IPS-20b (cell line): ENCODE data around the gene ALG1L2.
"Not testable (repeated sequence)": the region's sequence is repeated elsewhere in the genome, so short reads cannot be mapped to it uniquely, and the experiment has no call there.

Experiments used
- H3K27ac ChIP-seq: one replicate; pipeline ENCODE4 v1.5.1; 2013; ENCODE audit warnings: low read length
- H3K27me3 ChIP-seq: 2 replicates; pipeline ENCODE4 v1.6.1; 2013; ENCODE audit warnings: mild to moderate bottlenecking, low read length, inconsistent platforms; ENCODE audit not compliant: insufficient read depth
- H3K36me3 ChIP-seq: 2 replicates; pipeline ENCODE4 v1.6.1; 2013; ENCODE audit warnings: low read depth, mild to moderate bottlenecking, inconsistent platforms, low read length, moderate library complexity; ENCODE audit not compliant: insufficient read depth
- H3K4me1 ChIP-seq: 2 replicates; pipeline ENCODE4 v1.6.1; 2013; ENCODE audit warnings: mild to moderate bottlenecking, control low read depth, inconsistent platforms, low read length, moderate library complexity; ENCODE audit not compliant: insufficient read depth
- H3K4me3 ChIP-seq: 2 replicates; pipeline ENCODE4 v1.5.1; 2013; ENCODE audit warnings: mild to moderate bottlenecking, low read length, inconsistent platforms
- H3K9ac ChIP-seq: 2 replicates; pipeline ENCODE4 v1.6.1; 2013; ENCODE audit warnings: low read depth, mild to moderate bottlenecking, inconsistent platforms, low read length, moderate library complexity
- H3K9me3 ChIP-seq: 2 replicates; pipeline ENCODE4 v1.6.1; 2013; ENCODE audit warnings: mild to moderate bottlenecking, low read depth, low read length, inconsistent platforms; ENCODE audit not compliant: insufficient read depth

Gene ALG1L2

DNA sequence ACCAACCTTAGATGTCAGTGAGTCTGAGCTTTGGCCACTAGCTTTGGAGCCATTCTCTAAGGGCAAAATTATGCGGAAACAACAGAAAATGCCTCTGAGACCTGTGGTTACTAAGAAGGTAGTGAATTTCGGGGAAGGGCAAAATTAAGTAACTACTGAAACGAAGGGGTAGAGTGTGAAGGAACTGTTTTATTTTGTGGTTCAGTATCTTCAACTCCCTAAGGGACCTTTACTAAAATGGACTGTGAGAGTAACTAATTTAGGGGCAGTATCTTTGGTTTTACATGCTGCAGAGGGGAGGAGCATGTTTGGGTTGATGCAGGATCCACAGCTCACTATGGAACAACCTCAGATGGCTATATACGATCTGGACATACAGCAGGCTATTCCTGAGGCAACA lies 8.0 kb upstream of the ALG1L2 start:
- H3K9me3 ChIP-seq = no peaks in the 10 kb centered on the region
- H3K9ac ChIP-seq = no peak overlapping the region
- H3K4me3 ChIP-seq = no peak overlapping the region
- no peaks in the 10 kb centered on the region for H3K27me3 ChIP-seq
- H3K36me3 ChIP-seq = no peaks in the 10 kb centered on the region
- H3K4me1 ChIP-seq = no peaks in the 10 kb centered on the region
- H3K27ac ChIP-seq = no peak overlapping the region

DNA sequence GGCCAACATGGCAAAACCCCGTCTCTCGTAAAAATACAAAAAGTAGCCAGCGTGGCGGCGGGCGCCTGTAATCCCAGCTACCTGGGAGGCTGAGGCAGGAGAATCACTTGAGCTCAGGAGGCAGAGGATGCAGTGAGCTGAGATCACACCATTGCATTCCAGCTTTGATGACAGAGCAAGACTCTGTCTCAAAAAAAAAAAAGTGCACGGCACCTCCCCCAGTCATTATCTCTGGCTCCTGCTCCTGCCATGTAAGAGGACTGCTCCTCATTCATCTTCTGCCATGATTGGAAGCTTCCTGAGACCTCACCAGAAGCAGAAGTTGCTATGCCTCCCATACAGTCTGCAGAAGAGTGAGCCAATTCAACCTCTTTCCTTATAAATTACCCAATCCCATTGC lies 4.0 kb upstream of the ALG1L2 start:
- H3K9me3 ChIP-seq = no peaks in the 10 kb centered on the region
- no peak overlapping the region for H3K4me3 ChIP-seq
- no peaks in the 10 kb centered on the region for H3K36me3 ChIP-seq
- H3K9ac ChIP-seq = no peak overlapping the region
- no peaks in the 10 kb centered on the region for H3K27me3 ChIP-seq
- no peaks in the 10 kb centered on the region for H3K4me1 ChIP-seq
- H3K27ac ChIP-seq = no peak overlapping the region

DNA sequence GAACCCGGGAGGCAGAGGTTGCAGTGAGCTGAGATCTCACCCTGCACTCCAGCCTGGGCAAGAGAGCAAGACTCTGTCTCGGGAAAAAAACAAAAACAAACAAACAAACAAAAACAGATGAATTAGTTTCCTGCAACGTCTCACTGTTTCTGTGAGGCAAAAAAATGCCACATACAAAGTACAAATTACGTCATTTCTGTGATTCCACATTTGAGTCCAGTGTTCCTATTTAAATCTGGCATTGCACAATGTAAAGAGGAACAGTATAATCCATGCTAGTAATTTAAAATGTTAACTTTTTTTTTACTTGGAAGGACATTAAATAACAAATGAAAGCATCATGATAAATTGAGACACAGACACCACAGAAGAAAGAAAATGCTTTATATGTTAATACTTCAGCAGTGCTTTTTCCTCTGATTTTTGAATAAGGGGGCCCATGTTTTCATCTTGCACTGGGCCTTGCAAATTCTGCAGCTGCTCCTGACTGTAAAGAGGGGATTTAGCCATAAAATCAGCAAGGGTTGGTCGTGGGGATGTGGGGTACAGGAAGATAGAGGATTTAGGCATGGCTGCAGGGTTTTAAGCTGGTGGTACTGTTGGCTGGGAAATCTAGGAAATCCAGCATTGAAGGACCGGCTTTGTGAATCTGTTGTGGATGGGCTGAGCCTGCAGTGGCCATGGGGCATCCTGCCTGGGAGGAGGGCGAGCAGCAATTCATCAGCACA lies 1.9 kb downstream of the ALG1L2 start:
- not testable (repeated sequence) for H3K36me3 ChIP-seq, H3K27me3 ChIP-seq, H3K4me1 ChIP-seq, H3K9me3 ChIP-seq, H3K4me3 ChIP-seq, H3K27ac ChIP-seq, H3K9ac ChIP-seq

DNA sequence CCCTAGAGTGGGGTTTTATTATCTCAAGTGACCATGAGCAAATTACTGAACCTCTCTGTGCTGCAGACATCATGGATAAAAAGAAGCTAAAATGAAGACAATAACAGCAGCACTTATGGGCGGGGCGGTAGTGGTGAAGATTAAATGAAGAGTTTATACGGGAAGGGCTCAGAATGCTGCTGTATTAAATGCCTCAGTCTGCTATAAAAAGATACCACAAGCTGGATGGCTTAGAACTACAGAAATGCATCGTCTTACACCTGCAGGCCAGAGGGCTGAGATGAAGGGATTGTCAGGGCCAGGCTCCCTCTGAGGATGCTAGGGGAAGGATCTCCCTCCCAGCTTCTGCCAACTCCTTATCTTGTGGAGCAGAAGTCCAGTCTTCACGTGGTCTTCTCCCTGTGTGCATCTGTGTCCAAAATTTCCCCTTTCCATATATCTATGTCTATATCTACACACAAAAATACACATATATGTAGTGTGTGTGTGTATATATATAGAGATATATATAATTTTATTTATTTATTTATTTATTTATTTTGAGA lies 2.9 kb downstream of the ALG1L2 start:
- Histone ChIP-seq H3K27ac (no peak overlapping the region), H3K9ac (no peak overlapping the region), H3K4me1 (no peaks in the 10 kb centered on the region), H3K27me3 (no peaks in the 10 kb centered on the region), H3K36me3 (no peaks in the 10 kb centered on the region), H3K4me3 (no peak overlapping the region), H3K9me3 (no peaks in the 10 kb centered on the region)

DNA sequence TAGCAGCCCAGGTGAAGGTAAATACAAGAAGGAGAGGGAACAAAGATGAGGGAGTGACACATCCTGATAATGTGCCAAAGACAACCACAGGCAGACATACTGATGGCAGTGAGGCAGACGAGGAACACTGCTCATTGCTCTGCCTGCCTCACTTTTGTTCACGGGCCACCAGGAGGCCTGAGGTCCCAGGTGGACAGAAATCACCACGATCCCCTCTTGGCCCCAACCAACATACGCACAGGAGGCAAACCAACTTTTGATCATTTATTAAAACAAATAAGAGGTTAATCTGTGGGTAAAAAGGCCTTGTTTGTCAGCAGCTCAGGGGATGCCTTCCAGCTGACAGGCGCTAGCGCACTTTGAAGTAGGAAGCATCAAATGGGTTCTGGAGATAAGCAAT lies 4.2 kb downstream of the ALG1L2 start:
- no peak overlapping the region for H3K9ac ChIP-seq
- H3K4me3 ChIP-seq = no peak overlapping the region
- H3K9me3 ChIP-seq = no peaks in the 10 kb centered on the region
- H3K27me3 ChIP-seq = no peaks in the 10 kb centered on the region
- no peaks in the 10 kb centered on the region for H3K4me1 ChIP-seq
- no peak overlapping the region for H3K27ac ChIP-seq
- H3K36me3 ChIP-seq = no peaks in the 10 kb centered on the region

DNA sequence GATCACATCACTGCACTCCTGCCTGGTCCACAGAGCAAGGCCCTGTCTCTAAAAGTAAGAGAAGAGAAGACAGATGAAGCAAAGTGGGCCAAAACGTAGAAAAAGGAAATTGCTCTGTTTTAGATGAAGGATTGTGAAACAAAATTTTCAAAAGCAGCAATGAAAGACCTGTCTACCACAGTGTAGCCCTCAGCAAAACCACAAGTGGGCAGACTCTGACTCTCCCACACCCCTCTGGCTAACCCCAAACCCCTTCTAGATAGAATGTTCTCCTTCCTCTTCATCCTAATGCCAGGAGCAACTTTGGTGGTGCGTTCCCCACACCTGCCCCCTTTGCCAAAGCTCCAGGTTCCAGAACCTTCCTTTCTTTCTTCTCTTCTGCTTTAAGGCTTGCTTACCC lies 5.0 kb downstream of the ALG1L2 start:
- not testable (repeated sequence) for H3K36me3 ChIP-seq, H3K9ac ChIP-seq, H3K4me3 ChIP-seq, H3K9me3 ChIP-seq, H3K27ac ChIP-seq, H3K4me1 ChIP-seq, H3K27me3 ChIP-seq

DNA sequence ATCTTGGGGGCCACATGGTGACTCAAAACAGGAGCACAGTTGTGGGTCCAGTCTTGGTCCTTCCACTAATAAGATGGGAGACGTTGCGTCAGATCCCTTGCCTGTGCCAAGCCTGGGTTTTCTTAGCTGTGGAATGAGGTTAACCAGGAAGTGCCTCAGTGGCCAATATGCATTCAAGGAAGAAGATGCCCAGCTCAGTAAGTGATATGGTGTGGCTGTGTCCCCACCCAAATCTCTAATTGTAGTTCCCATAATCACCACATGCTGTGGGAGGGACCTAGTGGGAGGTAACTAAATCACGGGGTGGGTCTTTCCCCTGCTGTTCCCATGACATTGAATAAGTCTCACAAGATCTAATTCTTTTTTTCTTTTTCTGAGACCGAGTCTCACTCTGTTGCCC lies 6.4 kb downstream of the ALG1L2 start:
- Histone ChIP-seq H3K27me3 (no peaks in the 10 kb centered on the region), H3K4me3 (no peak overlapping the region), H3K9me3 (no peaks in the 10 kb centered on the region), H3K4me1 (no peaks in the 10 kb centered on the region), H3K9ac (no peak overlapping the region), H3K27ac (no peak overlapping the region), H3K36me3 (no peaks in the 10 kb centered on the region)

DNA sequence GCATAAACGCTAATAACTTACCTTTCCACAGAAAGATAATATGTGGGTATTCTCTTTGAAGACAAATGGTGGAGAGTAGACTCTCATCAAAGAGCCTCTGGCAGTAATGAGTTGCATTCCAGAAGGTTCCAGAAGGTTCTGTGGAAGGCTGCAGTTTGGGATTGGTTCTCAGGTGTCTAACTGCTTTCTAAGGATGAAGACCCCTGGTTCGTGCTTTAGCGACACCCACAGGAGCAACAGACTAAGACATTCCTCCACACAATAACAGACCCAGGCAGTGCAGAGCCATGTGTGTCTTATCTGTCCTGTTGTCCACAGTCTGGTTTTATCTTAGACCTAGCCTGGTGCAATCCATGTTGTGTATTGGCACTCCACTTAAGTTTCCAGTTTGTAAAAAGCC lies 9.1 kb downstream of the ALG1L2 start:
- not testable (repeated sequence) for H3K36me3 ChIP-seq, H3K27ac ChIP-seq, H3K4me1 ChIP-seq, H3K27me3 ChIP-seq, H3K4me3 ChIP-seq, H3K9ac ChIP-seq, H3K9me3 ChIP-seq

DNA sequence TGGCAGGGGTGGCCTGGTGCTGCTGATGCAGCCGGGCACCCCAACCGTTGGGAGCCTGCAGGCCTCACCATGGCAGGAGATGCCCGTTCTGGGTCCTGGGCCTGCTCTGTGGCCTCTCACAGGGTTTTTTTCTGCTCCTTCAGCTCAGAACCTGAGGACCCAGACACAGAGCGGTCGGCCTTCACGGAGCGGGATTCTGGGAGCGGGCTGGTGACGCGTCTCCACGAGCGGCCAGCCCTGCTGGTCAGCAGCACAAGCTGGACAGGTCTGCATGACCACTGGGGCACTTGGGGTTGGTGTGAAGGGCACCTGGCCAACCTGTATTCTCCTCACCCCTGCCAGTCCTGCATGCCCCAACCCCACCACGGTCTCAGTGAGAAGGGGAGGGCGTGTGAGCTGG lies 10.3 kb downstream of the ALG1L2 start:
- H3K27me3 ChIP-seq = no peaks in the 10 kb centered on the region
- no peak overlapping the region for H3K9ac ChIP-seq
- no peak overlapping the region for H3K27ac ChIP-seq
- H3K9me3 ChIP-seq = no peaks in the 10 kb centered on the region
- H3K4me3 ChIP-seq = no peak overlapping the region
- H3K36me3 ChIP-seq = no peaks in the 10 kb centered on the region
- H3K4me1 ChIP-seq = no peaks in the 10 kb centered on the region

DNA sequence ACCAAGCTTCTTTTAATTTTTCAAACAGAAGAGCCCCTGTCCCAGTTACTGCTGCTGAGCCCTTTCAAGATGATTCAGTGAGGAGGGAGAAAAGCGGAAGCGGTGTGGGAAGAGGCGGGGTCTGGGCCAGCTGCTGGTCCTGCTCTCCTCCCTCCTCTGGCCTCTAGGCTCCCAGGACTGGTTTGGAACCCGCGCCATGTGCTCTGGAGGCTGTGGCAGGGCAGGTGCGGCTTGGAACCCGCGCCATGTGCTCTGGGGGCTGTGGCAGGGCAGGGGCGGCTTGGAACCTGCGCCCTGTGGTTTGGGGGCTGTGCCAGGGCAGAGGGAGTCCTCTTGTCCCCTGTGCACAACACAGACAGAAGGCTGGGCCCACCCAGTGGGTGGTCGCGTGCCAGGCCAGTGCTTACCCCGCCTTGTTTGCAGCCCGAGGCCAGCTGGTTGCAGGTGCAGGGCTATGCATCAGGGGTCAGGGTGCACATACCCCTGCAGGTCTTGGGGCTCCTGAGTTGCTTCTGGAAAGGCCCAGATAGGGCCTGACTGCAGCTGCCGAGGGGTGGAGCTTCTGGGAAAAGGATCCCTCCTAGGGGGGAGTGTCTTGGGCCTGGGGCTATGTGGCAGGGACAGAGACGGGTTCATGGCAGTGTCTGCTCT lies 12.2 kb downstream of the ALG1L2 start:
- H3K9me3 ChIP-seq = no peaks in the 10 kb centered on the region
- H3K9ac ChIP-seq = no peak overlapping the region
- no peak overlapping the region for H3K4me3 ChIP-seq
- no peaks in the 10 kb centered on the region for H3K4me1 ChIP-seq
- no peaks in the 10 kb centered on the region for H3K27me3 ChIP-seq
- no peaks in the 10 kb centered on the region for H3K36me3 ChIP-seq
- no peak overlapping the region for H3K27ac ChIP-seq

DNA sequence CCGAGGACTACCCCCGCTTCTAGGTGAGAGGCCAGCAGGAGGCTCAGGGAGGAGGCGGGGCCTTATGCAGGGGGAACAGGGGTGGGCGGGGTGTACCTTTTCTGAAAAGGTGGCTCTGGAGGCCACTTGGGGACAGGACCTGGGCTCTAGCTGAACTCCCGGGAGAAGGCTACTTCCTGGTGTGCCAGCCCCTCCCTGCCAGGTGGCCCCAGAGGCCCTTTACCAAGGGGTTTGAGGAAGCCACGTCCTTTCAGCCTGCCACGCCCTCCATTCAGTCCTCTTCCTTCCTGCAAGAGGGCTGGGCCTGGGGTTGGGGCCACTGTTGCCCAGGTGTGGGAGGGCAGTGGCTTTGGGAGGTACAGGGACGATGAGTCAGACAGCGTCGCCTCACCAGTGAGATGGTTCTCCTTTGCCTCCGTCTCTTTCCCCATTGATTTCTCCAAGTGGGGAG lies 12.9 kb downstream of the ALG1L2 start:
- not testable (repeated sequence) for H3K27me3 ChIP-seq, H3K4me1 ChIP-seq, H3K9ac ChIP-seq, H3K4me3 ChIP-seq, H3K27ac ChIP-seq, H3K36me3 ChIP-seq, H3K9me3 ChIP-seq

DNA sequence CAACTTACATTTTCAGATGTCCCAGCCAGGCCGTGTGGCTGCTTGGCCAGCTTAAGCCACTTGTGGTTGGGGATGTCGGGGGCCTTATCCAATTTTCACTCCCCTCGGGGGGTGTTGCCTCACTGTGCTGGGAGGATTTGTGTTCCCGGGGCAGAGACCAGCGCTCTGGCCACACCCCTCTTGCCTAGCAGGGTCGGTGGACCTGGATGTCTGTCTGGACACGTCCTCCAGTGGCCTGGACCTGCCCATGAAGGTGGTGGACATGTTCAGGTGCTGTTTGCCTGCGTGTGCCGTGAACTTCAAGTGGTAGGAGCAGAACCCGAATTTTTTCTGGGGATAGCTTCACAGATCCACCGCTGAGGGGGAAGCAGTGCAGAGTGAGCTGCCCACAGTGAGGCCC lies 14.2 kb downstream of the ALG1L2 start:
- not testable (repeated sequence) for H3K9me3 ChIP-seq, H3K4me1 ChIP-seq, H3K9ac ChIP-seq, H3K4me3 ChIP-seq, H3K36me3 ChIP-seq, H3K27me3 ChIP-seq, H3K27ac ChIP-seq
